ENCODE data around the gene RXYLT1. TPM values are rescaled to one million over a fixed set of nuclear protein-coding genes. Genes with fewer than 3 reads are reported as not detected.

Gene RXYLT1
- total and polyA plus RNA-seq, 2 of the 8 experiments (the other 6 are each of a cell fraction or from before 2014, with no cell fraction given), result 3.8 to 10.9 TPM

- TF ChIP-seq CHD7 (IDR thresholded peaks at IDR 0.05; ENCODE audit: insufficient replicate concordance, low read length) (no peak), SP4 (IDR thresholded peaks at IDR 0.05; ENCODE audit: low read length) (no peak), EP300 (IDR thresholded peaks at IDR 0.05; ENCODE audit: borderline replicate concordance in 1 of 2, low read depth in 2 of 2, low read length in 2 of 2) (no peak), USF2 (IDR thresholded peaks at IDR 0.05; ENCODE audit: low read length) (no peak), HDAC6 (IDR thresholded peaks at IDR 0.05; ENCODE audit: low read depth, low read length) (no peak), TAF7 (optimal IDR thresholded peaks at IDR 0.05; ENCODE audit: borderline replicate concordance, low read depth, low read length) (peak; percentile 78), EGR1 (IDR thresholded peaks at IDR 0.05; ENCODE audit: borderline replicate concordance, low read depth, low read length) (no peak; the same call in 1 of the 2 replicates), KDM4A (IDR thresholded peaks at IDR 0.05; ENCODE audit: low read depth, low read length, severe bottlenecking) (peak; percentile 97)
These were observed 64.1 kb downstream of the RXYLT1 start (continued) for GRCh38 chr12:63843721-63844390.
